IMR-90 (cell line): ENCODE measurements around the gene ING3. TPM values are rescaled to one million over a fixed set of nuclear protein-coding genes. Genes with fewer than 3 reads are reported as not detected.

Source experiments
- ATAC-seq: fragments of 200-7000 bp; cut with Tn5 transposase; 2 replicates; pipeline ENCODE4 v1.9.1; 2020; ENCODE audit warnings: low read depth, mild to moderate bottlenecking, moderate library complexity
- BruUV-seq: library from RNA; stranded (reverse); fragments of 400-500 nt; replicated peaks from 2 replicates; lab custom pipeline; 2021; lab: Mats Ljungman, UMichigan
- CTCF ChIA-PET: fragments of 300-600 bp; formaldehyde crosslinking; extraction: SDS; loops from one replicate; lab custom pipeline; 2021; ENCODE audit warnings: antibody characterized with exemption; lab: Yijun Ruan, JAX
- POLR2A ChIA-PET: fragments of 300-600 bp; sonication (Branson Sonifier 250); formaldehyde crosslinking; loops from one replicate; lab custom pipeline; 2022; ENCODE audit warnings: antibody characterized with exemption; ENCODE audit not compliant: unreplicated experiment; lab: Charles Lee
- DNase-seq: peaks from one replicate; pipeline ENCODE4 v3.0.0; 2013
- H2AFZ ChIP-seq: replicated peaks from 2 replicates; pipeline ENCODE3; 2013; ENCODE audit warnings: low read length, mild to moderate bottlenecking; ENCODE audit not compliant: poor library complexity
- H2AK5ac ChIP-seq: 2 replicates; pipeline ENCODE4 v1.6.1; 2013; ENCODE audit warnings: low read depth, low read length, inconsistent platforms
- H2AK9ac ChIP-seq: replicated peaks from 2 replicates; pipeline ENCODE3; 2013; ENCODE audit warnings: mild to moderate bottlenecking, low read depth, low read length, moderate library complexity; ENCODE audit not compliant: poor library complexity
- H2BK120ac ChIP-seq: 2 replicates; pipeline ENCODE4 v1.6.1; 2013; ENCODE audit warnings: low read depth, low read length, inconsistent platforms
- H2BK15ac ChIP-seq: 3 replicates; pipeline ENCODE4 v1.6.1; 2013; ENCODE audit warnings: low read depth, low read length, inconsistent platforms
- H2BK20ac ChIP-seq: 2 replicates; pipeline ENCODE4 v1.6.1; 2013; ENCODE audit warnings: low read depth, mild to moderate bottlenecking, inconsistent platforms, low read length, moderate library complexity
- H2BK5ac ChIP-seq: 2 replicates; pipeline ENCODE4 v1.6.1; 2013; ENCODE audit warnings: mild to moderate bottlenecking, low read depth, low read length, inconsistent platforms; ENCODE audit not compliant: poor library complexity, severe bottlenecking
- H3K14ac ChIP-seq: replicated peaks from 2 replicates; pipeline ENCODE4 v1.6.1; 2013; ENCODE audit warnings: low read depth, low read length, inconsistent platforms
- H3K18ac ChIP-seq: 2 replicates; pipeline ENCODE4 v1.6.1; 2013; ENCODE audit warnings: low read depth, low read length, control low read depth
- H3K23ac ChIP-seq: 2 replicates; pipeline ENCODE4 v1.6.1; 2013; ENCODE audit warnings: low read depth, low read length, inconsistent platforms
- H3K27ac ChIP-seq: 2 replicates; pipeline ENCODE4 v1.5.1; 2013; ENCODE audit warnings: mild to moderate bottlenecking, control low read depth, low read length; ENCODE audit not compliant: insufficient read depth
- H3K27me3 ChIP-seq: 2 replicates; pipeline ENCODE4 v1.6.1; 2013; ENCODE audit warnings: low read length; ENCODE audit not compliant: control insufficient read depth, insufficient read depth
- H3K36me3 ChIP-seq: 2 replicates; pipeline ENCODE4 v1.6.1; 2013; ENCODE audit warnings: low read length, mixed read lengths; ENCODE audit not compliant: control insufficient read depth, insufficient read depth
- H3K4ac ChIP-seq: 2 replicates; pipeline ENCODE4 v1.6.1; 2013; ENCODE audit warnings: low read depth, low read length, inconsistent platforms
- H3K4me1 ChIP-seq: 2 replicates; pipeline ENCODE4 v1.6.1; 2013; ENCODE audit warnings: low read length, mixed read lengths; ENCODE audit not compliant: control insufficient read depth, insufficient read depth
- H3K4me2 ChIP-seq: 2 replicates; pipeline ENCODE4 v1.6.1; 2013; ENCODE audit warnings: low read depth, mild to moderate bottlenecking, control low read depth, low read length, moderate library complexity
- H3K4me3 ChIP-seq: 2 replicates; pipeline ENCODE4 v1.5.1; 2013; ENCODE audit warnings: low read depth, mild to moderate bottlenecking, control low read depth, low read length, moderate library complexity; ENCODE audit not compliant: insufficient read depth
- H3K56ac ChIP-seq: 2 replicates; pipeline ENCODE4 v1.6.1; 2013; ENCODE audit warnings: low read length, inconsistent platforms; ENCODE audit not compliant: insufficient read depth; ENCODE audit errors: extremely low read depth
- H3K79me1 ChIP-seq, 2 experiments: 2 replicates each; pipeline ENCODE4 v1.6.1; 2013; ENCODE audit warnings: low read length in 2 of 2, inconsistent platforms in 1 of 2, low read depth in 1 of 2
- H3K9ac ChIP-seq: 2 replicates; pipeline ENCODE4 v1.6.1; 2013; ENCODE audit warnings: low read depth, low read length, control low read depth
- H3K9me1 ChIP-seq: 2 replicates; pipeline ENCODE4 v1.6.1; 2013; ENCODE audit warnings: low read length, inconsistent platforms; ENCODE audit not compliant: insufficient read depth
- H3K9me3 ChIP-seq: 2 replicates; pipeline ENCODE4 v1.6.1; 2013; ENCODE audit warnings: low read length; ENCODE audit not compliant: control insufficient read depth, insufficient read depth
- H4K20me1 ChIP-seq: 2 replicates; pipeline ENCODE4 v1.6.1; 2013; ENCODE audit warnings: low read length, inconsistent platforms; ENCODE audit not compliant: insufficient read depth
- H4K5ac ChIP-seq: 2 replicates; pipeline ENCODE4 v1.6.1; 2013; ENCODE audit warnings: mild to moderate bottlenecking, low read depth, low read length, control low read depth
- H4K8ac ChIP-seq, 2 experiments: 2 replicates each; pipeline ENCODE4 v1.6.1; 2013; ENCODE audit warnings: low read depth in 2 of 2, low read length in 2 of 2, control low read depth in 1 of 2, inconsistent platforms in 1 of 2
- H4K91ac ChIP-seq: 2 replicates; pipeline ENCODE4 v1.6.1; 2013; ENCODE audit warnings: low read depth, low read length, inconsistent platforms; ENCODE audit not compliant: insufficient read depth
- BHLHE40 ChIP-seq: fragments of 150-350 bp; IDR thresholded peaks from 2 replicates; pipeline ENCODE4 v1.6.1; 2016; ENCODE audit warnings: mild to moderate bottlenecking, low read depth, low read length
- CEBPB ChIP-seq: IDR thresholded peaks from 2 replicates; pipeline ENCODE4 v1.6.1; 2012; ENCODE audit warnings: low read depth, low read length, improper control_type of control experiment
- ELK1 ChIP-seq: fragments of 150-350 bp; IDR thresholded peaks from 2 replicates; pipeline ENCODE4 v1.6.1; 2016; ENCODE audit warnings: low read depth, mild to moderate bottlenecking, low read length, moderate library complexity, borderline replicate concordance
- MAFK ChIP-seq: IDR thresholded peaks from 2 replicates; pipeline ENCODE4 v1.6.1; 2012; ENCODE audit warnings: low read depth, low read length, improper control_type of control experiment
- MXI1 ChIP-seq: IDR thresholded peaks from 2 replicates; pipeline ENCODE4 v1.6.1; 2012; ENCODE audit warnings: low read depth, mild to moderate bottlenecking, low read length, moderate library complexity, borderline replicate concordance
- RAD21 ChIP-seq: IDR thresholded peaks from 2 replicates; pipeline ENCODE4 v1.6.1; 2012; ENCODE audit warnings: low read length, improper control_type of control experiment
- RCOR1 ChIP-seq: IDR thresholded peaks from 2 replicates; pipeline ENCODE4 v1.6.1; 2012; ENCODE audit warnings: mild to moderate bottlenecking, low read length, improper control_type of control experiment; ENCODE audit not compliant: insufficient replicate concordance
- SMC3 ChIP-seq: fragments of 150-350 bp; IDR thresholded peaks from 2 replicates; pipeline ENCODE4 v1.6.1; 2016; ENCODE audit warnings: low read depth, mild to moderate bottlenecking, antibody characterized with exemption, low read length, moderate library complexity
- WGBS, 2 experiments: methylation state at CpG; one replicate each; pipeline versions ENCODE4 v1.1.5 to v1.1.7; 2013; ENCODE audit warnings: missing lambda C conversion rate in 2 of 2; ENCODE audit not compliant: insufficient read length in 1 of 2; ENCODE audit errors: extremely low coverage in 2 of 2; 5-methylcytosine and 5-hydroxymethylcytosine counted together
- dilution Hi-C: fragments of 300-500 bp; cut with HindIII; formaldehyde crosslinking; loops from one replicate; pipeline ENCODE4 v1.14.3; 2018; ENCODE audit warnings: low sequenced_read_pairs; ENCODE audit not compliant: unreplicated experiment
- in situ Hi-C: fragments of 300-500 bp; cut with MboI; formaldehyde crosslinking; loops from 3 replicates; pipeline ENCODE4 v1.14.3; 2019; ENCODE audit warnings: low sequenced_read_pairs, inconsistent platforms, mixed read lengths
- intact Hi-C: fragments of 100-400 bp; cut with micrococcal nuclease; formaldehyde crosslinking; loops from 2 replicates; pipeline ENCODE4 v1.10.0; 2022
- polyA plus RNA-seq, 3 experiments: library from polyadenylated mRNA; depleted of rRNA; stranded (reverse); fragments of >200 nt; gene quantifications; 2 replicates each; pipeline ENCODE4 v1.2.3, GENCODE V29; 2012; ENCODE audit warnings: low replicate concordance in 1 of 3
- total RNA-seq: library from RNA; depleted of rRNA; stranded (reverse); fragments of >200 nt; gene quantifications from 2 replicates; pipeline ENCODE4 v1.2.3, GENCODE V29; 2012
- TF ChIP-seq, protein P1 (sequence below): fragments of 150-350 bp; IDR thresholded peaks from 2 replicates; pipeline ENCODE4 v1.6.1; 2017; ENCODE audit warnings: mild to moderate bottlenecking, antibody characterized with exemption, low read length, low read depth
- TF ChIP-seq, protein P2 (sequence below): conservative IDR thresholded peaks from 2 replicates; pipeline ENCODE4 v1.5.1; 2012; ENCODE audit warnings: mild to moderate bottlenecking, low read depth, low read length, improper control_type of control experiment

Gene ING3
- total and polyA plus RNA-seq, 2 of the 4 experiments (the other 2 are of a cell fraction), result 7.2 to 11.3 TPM

GRCh38 chr7:121020989-121021969 lies 70.7 kb downstream of the ING3 start:
- in situ Hi-C loops, result no loop called here
- peaks cover 13 to 45% of the 10 kb centered on the region in 2 experiments for H3K79me1 ChIP-seq
- H3K27me3 ChIP-seq, result no peaks in the 10 kb centered on the region
- no peak overlapping the region for H2AK5ac ChIP-seq
- no peak overlapping the region for H3K56ac ChIP-seq
- no peak overlapping the region for H2BK20ac ChIP-seq
- no TSS peak for BruUV-seq
- ChIA-PET CTCF (interaction anchor here (0.6 to 1.1 kb wide), 2 partner anchors 22 to 92 kb away, joined by 3 to 8 read pairs; no protein-coding TSS in a partner anchor), POLR2A (no interaction called here)
- no peak for TF ChIP-seq SMC3
- TF ChIP-seq RCOR1, result no peak
- TF ChIP-seq, protein P1, sequence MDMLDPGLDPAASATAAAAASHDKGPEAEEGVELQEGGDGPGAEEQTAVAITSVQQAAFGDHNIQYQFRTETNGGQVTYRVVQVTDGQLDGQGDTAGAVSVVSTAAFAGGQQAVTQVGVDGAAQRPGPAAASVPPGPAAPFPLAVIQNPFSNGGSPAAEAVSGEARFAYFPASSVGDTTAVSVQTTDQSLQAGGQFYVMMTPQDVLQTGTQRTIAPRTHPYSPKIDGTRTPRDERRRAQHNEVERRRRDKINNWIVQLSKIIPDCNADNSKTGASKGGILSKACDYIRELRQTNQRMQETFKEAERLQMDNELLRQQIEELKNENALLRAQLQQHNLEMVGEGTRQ, result no peak
- TF ChIP-seq, protein P2, sequence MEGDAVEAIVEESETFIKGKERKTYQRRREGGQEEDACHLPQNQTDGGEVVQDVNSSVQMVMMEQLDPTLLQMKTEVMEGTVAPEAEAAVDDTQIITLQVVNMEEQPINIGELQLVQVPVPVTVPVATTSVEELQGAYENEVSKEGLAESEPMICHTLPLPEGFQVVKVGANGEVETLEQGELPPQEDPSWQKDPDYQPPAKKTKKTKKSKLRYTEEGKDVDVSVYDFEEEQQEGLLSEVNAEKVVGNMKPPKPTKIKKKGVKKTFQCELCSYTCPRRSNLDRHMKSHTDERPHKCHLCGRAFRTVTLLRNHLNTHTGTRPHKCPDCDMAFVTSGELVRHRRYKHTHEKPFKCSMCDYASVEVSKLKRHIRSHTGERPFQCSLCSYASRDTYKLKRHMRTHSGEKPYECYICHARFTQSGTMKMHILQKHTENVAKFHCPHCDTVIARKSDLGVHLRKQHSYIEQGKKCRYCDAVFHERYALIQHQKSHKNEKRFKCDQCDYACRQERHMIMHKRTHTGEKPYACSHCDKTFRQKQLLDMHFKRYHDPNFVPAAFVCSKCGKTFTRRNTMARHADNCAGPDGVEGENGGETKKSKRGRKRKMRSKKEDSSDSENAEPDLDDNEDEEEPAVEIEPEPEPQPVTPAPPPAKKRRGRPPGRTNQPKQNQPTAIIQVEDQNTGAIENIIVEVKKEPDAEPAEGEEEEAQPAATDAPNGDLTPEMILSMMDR, result no peak
- TF ChIP-seq BHLHE40, result no peak
- no peak for TF ChIP-seq CEBPB
- TF ChIP-seq RAD21, result no peak
- TF ChIP-seq ELK1, result no peak
- TF ChIP-seq MAFK, result no peak
- TF ChIP-seq MXI1, result no peak
- H2AK9ac ChIP-seq, result no peak overlapping the region
- intact Hi-C loops, result no loop called here
- H3K27ac ChIP-seq, result no peak overlapping the region; the same call in 1 of the 2 replicates
- no peak overlapping the region for H3K23ac ChIP-seq
- H2BK5ac ChIP-seq, result peak overlapping the region; percentile 41
- DNase-seq (no peak), ATAC-seq (no peak)
- peaks cover 16% of the 10 kb centered on the region for H3K4me1 ChIP-seq
- H3K18ac ChIP-seq, result no peak overlapping the region
- no peak overlapping the region for H3K4me3 ChIP-seq
- no CpG with 5 or more reads among the region's 5 CpGs for WGBS, 2 experiments
- H4K91ac ChIP-seq, result no peak overlapping the region
- no peak overlapping the region for H3K9ac ChIP-seq
- no peak overlapping the region for H4K8ac ChIP-seq
- H4K5ac ChIP-seq, result no peak overlapping the region
- no peak overlapping the region for H2AFZ ChIP-seq
- H3K36me3 ChIP-seq, result no peaks in the 10 kb centered on the region; the same call in 1 of the 2 replicates
- no peak overlapping the region for H2BK15ac ChIP-seq
- dilution Hi-C loops, result no loop called here
- H2BK120ac ChIP-seq, result no peak overlapping the region
- no peak overlapping the region for H3K4me2 ChIP-seq
- no peak overlapping the region for H3K4ac ChIP-seq
- no peak overlapping the region for H3K14ac ChIP-seq
- peaks cover 7% of the 10 kb centered on the region for H3K9me1 ChIP-seq
- peaks cover 3% of the 10 kb centered on the region; the same call in 1 of the 2 replicates for H4K20me1 ChIP-seq
- no peaks in the 10 kb centered on the region for H3K9me3 ChIP-seq
